Activated CD8-positive, alpha-beta memory T cell treated with anti-CD3 and anti-CD28 coated beads, Interleukin-2, amount 50 U/mL, for 24 hours (primary cell): Measurements from ENCODE around the gene ERFL.

ENCODE experiments used
- DNase-seq: peaks from one replicate; pipeline ENCODE4 v3.0.0-alpha.2; 2020; ENCODE audit errors: extremely low read depth

ERFL gene

DNA sequence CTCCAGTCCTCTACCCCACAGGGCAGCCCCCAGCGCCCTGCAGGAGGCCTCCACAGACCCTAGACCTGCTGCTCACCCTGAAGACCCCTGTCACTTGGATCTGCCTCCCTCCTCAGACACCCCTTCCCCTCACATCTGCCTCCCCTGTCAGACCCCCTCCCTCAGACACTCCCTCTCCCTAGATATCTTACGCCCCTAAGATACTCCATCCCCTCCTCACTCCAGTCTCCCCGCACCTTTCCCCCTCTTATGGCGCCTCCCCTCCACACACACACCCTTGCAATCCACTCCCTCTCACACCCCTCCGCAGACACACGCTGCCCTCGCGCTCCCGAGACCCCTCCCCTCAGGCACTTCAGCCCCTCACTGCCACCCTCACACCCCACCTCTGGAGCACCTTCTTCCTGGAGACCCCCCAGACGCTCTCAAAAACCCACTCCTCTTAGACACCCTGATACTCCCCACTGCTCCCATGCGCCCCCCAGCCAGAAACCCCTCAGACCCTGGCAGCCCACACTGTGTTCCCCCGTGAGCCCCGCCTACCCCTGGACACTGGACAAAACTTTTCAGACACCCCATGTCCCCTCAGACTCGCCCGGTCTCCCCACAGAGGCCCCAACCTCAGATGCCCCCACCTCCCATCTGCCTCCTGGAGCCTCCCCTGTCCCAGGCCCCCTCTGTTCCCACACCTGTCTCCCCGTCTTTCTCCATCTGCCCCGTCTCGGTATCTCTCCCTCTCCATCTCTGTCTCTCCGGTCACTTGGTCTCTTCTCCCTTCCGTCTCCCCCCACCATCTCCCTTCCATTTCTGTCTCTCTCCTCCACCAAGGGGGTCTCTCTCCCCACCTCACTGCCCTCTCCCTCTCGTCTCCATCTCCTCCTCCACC is 14.5 kb downstream of the ERFL start:
- DNase-seq, result no peak

DNA sequence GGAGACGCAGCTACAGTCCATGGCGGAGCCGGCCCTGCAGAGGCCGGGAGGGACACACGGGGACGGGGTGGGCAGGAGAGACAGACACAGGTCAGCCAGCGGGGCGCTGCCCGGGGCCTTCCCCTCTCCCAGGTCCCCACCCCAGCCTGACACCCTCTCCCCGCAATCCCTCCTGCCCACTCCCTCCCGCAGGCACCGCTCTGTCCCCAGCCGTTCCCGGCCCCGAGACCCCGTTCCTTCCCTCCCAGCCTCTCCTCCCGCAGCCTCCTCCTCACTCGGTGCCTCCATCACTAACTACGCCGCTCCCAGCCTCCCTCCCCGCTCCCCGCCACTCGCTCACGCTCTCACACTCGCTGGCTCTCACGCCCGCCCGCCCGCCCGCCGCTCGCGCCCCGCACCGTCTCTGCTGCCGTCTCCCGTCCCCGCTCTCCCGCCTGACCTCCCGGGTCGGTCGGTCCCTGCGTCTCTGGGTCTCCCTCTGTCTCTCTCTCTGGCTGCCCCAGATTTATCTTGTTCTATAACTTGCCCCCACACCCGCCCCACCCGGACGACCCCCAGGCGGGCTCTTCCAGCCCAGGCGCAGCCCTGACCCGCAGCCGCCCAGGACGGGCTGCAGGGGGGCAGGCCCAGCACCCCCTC is 15.2 kb downstream of the ERFL start:
- no peak for DNase-seq

DNA sequence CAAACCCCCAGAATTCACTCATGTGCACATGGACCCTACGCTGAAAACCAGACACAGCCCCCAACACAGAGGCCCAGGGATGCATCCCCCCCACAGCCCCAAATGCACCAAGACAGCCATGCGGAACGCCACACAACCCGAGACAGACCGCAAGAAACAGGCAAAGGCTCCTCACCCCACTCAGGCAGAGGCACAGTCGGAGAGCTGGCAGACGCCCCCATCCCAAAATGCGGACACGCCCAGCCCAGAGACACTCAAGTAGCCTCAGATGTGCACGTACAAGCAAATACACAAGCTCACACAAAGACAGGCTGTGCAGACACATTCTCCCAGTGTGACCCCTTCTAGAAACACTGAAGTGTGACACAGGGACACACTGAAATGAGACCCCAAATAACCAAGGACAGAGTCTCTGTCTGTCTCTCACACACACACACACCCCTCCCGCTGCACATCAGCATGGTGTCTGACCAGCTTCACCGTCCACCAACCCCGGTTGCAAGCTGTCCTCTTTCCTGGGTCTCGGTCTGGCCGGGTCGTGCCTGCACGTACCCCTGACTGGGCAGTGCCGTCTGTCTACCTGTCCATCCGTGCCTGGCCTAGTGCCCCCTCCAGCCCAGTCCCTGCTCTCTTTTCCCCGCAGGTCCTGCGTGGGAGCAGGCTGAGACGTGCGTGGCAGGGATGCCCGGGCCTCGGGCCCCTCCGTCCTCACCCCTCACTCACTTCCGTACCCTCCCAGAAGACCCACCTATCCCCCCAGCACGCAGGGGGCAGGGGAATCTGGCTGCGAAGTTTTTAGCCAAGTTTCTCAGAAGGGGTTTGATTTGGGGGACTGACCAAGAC is 16.1 kb downstream of the ERFL start:
- DNase-seq, result no peak

DNA sequence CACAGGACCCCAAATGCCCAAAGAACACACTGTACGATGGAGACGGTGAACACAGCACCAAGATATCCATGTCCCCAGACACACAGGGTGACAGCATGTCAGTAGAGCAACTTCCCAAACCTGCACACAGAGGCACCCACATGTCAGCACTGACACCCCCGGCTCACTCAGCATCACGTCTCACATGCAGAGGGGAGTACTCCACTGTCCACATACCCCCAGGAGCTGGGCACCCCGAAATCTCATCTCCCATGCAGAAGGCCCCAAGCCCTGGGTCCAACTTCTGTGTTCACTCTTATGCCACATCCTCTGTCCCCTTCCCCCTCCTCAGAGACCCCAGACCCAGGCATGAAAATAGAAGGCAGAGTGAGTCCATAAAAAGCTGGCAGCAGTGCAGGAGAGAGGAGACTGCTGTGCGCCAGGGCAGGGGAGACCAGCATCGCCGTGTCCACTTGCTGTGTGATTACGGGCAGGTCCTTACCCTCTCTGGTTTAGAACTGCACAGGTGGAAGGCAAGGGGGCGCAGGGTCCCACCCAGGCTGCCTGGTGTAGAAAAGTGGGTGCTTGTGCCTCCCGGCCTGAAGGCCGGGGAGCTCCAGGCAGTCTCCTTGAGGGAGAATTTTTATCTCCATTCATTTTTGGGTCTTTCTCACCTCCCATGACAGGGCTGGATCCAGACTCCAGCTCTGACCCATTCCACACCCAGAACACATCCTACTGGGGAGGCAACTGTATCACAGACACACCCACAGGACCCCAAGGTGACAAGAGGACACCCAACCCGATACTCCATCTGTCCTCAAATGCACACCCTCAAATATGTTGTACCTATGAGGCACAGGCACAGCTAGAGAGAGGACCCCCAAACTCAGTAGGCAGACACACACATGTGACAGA is 17.0 kb downstream of the ERFL start:
- DNase-seq, result no peak

DNA sequence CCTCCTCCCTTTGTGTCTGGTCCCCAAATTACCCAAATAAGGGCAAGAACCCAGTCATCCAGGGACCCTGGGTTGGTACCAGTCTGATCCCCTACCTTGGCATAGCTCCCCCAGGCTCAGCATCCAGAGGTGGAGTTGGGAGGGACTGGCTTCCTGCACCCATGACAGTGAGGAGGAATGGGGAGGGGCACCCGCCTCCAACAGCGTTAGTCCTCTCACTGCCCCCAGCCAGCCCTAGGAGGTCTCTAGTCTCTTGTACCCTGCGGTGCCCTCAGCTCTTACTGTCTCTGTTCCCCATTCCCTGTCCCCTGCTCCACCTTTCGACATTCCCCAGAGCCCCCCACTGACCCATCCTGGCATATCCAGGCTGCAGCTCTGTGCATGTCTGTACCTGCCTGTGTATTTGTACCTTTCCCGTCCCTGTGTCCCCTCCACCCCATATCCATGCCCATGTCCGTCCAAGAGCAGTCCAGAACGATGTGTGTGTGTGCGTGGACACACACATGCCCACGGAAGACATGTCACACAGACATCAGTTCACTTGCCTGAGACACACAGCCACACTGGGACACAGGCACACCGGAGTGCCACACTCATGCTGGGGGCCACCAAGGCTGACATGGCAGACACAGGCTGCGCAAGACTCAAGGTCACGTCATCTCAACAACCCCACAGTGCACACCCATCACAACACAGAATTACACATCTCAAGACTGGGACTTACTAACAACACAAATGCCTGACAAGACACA is 17.8 kb downstream of the ERFL start:
- no peak for DNase-seq

DNA sequence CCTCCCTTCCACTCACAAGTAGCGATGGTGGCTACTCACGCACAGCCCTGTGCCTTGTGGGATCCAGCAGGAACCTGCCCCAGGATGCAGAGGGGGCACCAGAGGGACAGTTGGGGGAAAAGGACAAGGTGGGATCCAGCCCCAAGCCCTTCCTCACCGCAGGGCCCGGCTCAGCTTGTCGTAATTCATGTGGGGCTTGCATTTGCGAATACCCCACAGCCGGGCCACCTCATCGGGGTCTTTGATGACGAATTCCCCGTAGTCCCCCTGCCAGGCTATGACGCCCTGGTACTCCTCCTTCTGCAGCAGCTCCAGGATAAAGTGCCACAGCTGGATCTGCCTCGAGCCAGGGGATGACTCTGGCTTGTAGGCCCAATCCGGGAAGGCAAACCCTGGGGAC is 18.5 kb downstream of the ERFL start:
- DNase-seq, result no peak

DNA sequence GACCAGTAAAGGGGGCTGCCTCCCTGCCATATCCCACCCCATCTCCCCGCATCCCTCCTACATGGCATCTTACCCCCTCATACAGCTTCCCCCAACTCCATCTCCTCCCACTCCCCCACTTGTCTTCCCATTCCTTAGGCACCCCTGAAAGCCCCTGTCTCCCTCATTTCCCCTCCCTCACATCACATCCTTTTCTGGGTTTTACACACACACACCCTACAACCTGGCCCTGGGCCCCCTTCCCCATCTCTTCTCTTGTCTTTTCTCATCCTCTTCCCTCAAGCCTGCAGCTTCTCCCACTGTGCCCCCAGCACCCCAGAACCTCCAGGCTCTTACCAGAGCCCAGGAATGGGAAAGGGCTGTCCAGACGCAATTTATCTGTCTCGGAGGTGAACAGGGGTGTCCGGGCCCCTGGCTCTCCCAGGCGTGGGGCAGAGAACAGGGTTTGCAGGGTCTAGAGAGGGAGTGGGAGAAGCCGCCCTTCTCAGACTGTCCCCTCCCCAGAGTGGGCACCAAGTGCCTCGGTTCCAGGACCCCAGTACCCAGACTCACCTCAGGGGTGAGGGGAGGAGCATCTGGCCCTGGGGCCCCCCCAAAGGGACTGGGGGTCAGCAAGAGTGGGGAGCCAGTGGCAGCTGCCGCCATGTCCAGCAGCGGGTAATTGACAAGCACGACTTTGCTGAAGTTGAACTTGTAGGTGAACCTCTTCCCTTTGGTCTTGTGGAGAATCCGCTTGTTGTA is 19.4 kb downstream of the ERFL start:
- no peak for DNase-seq

DNA sequence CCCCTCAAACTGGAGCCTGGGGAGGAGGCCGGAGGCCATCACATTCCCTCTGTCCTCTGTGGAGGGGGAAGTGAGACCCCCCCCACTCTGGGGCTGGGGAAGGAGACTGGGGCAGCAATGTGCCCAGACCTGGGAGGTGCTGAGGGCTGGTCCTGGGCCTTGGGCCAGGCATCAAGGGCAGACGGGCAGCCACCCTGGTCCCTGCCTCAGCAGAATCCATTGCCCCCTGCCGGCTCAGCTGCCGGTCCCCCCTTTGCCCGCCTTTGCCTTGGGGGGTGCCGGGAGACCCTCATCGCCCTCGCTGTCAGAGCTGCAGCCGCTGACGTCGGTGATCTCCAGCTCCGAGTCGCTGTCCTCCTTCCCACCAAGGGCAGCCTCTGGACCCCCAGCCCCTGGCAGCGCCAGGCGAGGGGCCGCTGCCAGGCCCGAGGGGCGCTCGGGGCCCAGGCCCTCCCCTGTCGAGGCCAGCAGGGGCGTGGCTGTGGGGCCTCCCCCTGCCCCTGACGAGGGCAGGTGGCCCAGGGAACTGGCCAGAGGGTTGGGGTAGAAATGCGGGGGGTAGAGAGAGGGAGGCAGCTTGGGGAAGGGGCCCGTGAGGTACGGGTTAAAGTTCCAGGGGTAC is 20.1 kb downstream of the ERFL start:
- DNase-seq, result no peak

DNA sequence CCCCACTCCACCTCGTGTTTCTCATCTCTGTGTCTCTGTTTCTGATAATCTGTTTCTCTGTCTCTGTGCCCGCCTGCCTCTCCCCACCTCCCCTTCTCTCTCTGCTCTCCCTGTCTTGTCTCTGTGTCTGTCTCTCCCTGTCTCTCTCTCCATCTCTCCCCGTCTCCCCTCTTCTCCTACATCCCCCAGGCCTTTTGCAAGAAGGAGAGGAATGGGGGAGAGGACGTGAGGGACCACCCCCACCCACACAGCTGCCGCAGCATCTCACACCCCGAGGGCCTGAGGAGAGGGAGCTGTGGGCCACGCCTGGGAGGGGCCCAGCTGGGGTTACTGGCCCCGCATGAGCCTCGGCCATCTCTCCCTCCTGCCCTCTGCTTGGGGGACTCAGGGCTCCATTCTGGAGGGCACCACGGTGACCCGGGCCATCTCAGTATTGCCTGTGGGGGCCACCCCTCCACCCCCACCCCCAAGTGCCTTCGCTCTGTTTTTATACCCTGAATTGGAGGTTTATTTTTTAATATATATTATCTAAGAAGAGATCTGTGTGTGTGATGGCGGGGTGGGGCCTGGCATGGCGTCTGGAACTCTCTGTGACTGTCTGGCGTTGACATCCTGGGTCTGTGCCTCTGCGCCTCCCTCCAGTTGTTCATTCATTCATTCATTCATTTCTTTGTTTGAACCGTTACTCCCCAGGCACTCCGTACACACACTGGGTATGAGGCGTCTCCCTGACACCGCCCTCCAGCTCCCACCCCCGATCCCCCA is 21.2 kb downstream of the ERFL start:
- DNase-seq, result no peak

DNA sequence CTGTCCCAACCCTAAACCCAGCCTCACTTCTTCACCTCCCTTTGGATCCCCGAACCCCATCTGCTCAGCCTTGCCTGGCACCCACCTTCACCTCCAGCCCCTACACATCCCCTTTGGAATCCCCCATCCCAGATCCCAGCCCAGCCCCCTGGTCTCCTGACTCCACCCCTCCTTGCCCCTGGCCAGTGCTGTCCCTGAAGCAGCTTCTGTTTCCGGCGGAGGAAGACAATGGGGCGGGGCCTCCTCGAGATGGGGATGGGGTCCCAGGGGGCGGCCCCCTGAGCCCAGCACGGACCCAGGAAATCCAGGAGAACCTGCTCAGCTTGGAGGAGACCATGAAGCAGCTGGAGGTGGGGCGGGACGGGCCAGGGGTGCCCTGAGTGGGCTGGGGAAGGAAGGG is 22.0 kb downstream of the ERFL start:
- DNase-seq, result no peak

DNA sequence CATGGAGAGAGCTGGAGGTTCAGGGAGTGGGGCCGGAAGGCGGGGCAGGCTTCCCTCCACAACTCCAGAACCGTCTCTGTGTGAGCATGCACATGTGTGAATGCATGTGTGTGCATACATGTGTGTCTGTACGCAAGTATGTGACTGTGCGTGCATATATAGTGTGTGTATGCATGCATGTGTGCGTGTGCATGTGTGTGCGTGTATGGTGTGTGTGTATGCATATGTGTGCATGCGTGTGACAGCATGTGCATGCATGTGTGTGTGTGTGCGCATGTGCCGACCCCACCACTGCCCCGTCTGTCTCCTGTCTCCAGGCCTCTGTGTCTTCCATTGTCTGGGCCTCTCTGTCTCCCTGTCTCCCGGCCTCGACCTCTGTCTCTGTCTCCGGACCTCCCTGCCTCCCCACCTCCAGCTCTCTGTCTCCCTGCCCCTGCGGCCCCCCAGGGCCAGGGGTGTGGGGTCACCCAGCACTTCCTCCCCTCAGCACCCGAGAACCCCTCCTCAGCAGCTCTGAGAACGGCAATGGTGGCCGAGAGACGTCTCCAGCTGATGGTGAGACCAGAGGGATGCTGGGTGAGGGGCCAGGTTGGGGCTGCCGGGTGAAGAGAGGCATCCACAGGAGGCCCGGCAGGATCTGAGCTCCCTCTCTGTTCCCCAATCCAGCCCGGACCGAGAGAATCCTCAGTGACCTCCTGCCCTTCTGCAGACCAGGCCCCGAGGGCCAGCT is 22.8 kb downstream of the ERFL start:
- DNase-seq, result no peak

DNA sequence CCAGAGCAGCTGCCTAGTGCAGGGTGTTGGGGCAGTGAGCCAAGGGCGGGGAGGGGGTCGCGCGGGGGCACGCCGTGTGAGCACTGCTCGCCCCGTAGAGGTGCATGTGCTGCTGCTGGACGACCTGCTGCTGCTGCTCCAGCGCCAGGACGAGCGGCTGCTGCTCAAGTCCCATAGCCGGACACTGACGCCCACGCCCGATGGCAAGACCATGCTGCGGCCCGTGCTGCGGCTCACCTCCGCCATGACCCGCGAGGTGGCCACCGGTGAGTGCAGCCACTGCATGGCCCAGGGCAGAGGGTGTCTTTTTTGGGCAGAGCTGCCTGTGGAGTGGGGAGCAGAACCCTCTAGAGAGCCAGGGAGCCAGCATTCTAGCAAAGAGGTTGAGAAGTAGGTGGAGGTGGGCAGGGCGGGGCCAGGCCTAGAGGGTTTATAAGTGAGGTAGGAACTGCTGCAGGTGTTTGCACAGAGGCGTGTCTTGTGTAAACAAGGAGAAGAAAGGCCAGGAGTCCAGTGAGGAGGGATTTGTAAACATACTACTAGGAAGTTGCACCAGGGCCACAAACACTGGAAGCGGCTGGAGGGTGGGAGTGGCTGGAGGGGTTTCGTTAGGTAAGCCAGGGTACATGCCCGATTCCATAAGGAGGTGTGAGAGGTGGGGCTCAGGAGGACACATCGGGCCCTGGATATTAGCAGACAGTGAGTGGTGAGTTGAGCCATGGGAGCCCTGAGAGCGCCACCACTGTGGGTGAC is 24.0 kb downstream of the ERFL start:
- DNase-seq, result no peak

DNA sequence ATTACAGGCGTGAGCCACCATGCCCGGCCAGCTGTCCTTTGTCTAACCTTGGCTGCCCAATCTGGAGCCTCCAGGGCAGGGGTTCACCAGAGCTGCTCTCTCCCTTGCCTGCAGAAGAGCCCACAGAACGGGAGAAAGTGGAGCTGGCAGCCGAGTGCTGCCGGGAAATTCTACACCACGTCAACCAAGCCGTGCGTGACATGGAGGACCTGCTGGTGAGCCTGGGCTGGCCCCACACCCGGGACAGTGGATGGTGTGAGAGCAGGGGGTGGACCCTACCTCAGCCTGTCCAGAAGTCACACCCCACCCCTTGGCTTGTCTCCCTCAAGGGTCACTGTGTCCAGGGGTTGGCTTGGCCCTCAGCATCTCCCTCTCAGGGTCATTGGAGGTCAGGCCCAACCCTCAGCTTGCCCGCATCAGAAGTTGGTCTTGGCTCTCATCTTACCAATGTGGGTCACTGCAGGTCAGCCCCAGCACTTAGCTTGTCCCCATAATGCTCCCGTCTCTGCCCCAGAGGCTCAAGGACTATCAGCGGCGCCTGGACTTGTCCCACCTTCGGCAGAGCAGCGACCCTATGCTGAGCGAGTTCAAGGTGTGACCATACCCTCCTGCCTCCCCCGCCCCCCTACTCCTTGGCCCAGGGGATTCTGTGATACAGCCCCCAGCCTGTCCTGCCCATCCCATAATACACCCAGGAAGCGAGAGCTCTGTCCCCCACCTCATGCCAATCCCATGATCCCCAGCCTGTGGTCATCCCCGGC is 24.9 kb downstream of the ERFL start:
- DNase-seq, result no peak

DNA sequence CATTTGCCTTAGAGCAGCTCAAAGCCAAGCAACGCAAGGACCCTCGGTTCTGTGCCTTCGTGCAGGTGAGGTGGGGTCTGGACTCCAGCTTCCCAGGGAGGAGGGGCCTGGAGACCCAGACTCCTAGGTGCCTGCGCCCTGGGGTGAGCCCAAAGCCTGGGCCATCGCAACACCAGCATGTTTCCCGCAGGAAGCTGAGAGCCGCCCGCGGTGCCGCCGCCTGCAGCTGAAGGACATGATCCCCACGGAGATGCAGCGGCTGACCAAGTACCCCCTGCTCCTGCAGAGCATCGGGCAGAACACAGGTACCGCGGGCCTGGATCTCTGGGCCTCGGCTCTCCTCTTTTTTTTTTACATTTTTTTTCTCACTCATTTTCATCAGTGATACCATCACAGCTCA is 25.7 kb downstream of the ERFL start:
- DNase-seq, result no peak

DNA sequence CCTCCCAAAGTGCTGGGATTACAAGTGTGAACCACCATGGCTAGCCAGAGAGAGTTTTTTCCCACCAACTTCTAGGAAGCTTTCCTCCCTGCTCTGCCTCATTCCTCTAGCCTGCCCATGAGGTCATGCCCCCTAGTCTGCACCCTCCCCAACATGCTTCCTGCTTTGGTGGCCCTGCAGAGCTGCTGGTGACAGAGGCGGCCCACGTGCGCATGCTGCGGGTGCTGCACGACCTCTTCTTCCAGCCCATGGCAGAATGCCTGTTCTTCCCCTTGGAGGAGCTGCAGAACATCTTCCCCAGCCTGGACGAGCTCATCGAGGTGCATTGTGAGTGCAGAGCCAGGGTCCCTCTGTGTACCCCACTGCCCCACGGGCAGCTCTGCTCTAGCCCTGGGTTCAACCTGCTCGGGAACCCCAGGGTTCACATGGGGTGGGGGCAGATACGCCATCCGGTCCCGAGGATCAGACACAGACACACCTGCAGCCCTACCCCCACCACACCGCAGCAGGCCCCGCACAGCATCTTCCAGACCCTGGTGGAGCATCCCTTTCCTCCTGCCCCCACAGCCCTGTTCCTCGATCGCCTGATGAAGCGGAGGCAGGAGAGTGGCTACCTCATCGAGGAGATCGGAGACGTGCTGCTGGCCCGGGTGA is 26.4 kb downstream of the ERFL start:
- DNase-seq, result no peak

DNA sequence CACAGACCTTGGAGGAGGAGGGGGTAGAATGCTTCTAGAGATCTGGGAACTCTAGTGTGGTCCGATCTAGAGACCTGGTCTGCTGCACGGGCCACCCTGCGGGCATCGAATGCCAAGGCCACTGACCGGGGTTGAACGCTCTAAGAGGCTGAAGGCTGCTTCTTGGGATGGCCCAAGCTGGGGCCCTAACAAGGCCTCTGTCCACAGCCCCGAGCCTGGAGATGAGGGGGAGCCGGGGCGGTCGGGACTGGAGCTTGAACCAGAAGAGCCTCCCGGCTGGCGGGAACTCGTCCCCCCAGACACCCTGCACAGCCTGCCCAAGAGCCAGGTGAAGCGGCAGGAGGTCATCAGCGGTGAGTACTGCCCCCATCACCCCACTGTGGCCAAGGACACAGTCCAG is 30.0 kb downstream of the ERFL start:
- no peak for DNase-seq
